Stimulated activated CD4-positive, alpha-beta T cell treated with anti-CD3 and anti-CD28 coated beads, Interleukin-12 subunit alpha, Interleukin-12 subunit beta, amount 100 ng/mL, for 4 hours (primary cell): ENCODE measurements around the gene RNASE2.
"Not testable (repeated sequence)": the region's sequence is repeated elsewhere in the genome, so short reads cannot be mapped to it uniquely, and the experiment has no call there.

ENCODE experiments used
- DNase-seq: peaks from one replicate; pipeline ENCODE4 v3.0.0-alpha.2; 2020

Gene RNASE2

GRCh38 chr14:20982646-20983369 is 27.5 kb downstream of the RNASE2 start:
- no peak for DNase-seq

DNA sequence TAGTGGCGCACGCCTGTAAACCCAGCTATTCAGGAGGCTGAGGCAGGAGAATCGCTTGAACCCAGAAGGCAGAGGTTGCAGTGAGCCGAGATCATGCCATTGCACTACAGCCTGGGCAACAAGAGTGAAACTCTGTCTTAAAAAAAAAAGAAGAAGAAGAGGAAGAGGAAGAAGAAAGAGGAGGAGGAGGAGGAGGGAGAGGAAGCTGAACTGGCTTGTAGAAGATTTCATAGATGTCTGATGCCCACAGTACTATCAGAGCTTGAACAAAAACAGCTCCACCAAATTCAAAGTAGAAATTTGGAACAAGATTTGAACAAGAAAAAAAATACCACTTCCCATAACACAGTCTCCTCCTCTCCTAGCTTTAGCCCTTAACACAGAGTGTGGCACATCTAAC is 30.4 kb downstream of the RNASE2 start:
- DNase-seq = not testable (repeated sequence)

DNA sequence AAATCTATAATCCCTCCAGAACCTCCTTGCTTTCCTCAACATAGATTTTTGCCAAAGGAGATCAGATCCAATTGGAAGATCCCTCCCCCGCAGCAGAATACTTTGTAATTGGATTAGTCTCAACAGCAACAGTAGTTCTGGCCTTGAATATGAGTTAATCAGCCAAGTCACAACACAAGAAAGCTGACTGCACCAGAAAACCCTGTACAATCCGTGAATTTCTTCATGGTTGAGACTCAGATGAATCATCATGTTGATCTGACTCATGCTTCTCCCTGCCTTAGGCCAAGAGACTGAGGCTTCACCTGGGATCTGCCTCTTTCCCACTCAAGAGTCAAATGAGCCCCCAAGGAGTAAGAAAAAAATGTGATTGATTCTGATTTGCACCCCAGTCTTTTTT is 31.5 kb downstream of the RNASE2 start:
- no peak for DNase-seq

GRCh38 chr14:20988717-20989470 is 33.6 kb downstream of the RNASE2 start:
- no peak for DNase-seq

DNA sequence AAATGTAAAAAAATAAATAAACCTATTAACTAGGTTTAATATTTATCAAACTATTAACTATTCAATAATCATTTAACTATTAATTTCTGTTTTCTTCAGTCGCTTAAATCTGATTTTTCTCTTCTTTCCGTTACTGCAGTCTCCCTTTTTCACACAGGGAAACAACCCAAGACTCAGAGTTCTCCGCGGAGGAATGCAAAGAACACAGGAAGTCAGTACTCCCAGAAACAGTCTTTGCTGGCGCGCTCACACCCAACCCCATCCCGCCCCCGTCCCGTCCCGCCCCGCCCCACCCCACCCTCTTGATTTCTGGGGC is 34.1 kb downstream of the RNASE2 start:
- no peak for DNase-seq

DNA sequence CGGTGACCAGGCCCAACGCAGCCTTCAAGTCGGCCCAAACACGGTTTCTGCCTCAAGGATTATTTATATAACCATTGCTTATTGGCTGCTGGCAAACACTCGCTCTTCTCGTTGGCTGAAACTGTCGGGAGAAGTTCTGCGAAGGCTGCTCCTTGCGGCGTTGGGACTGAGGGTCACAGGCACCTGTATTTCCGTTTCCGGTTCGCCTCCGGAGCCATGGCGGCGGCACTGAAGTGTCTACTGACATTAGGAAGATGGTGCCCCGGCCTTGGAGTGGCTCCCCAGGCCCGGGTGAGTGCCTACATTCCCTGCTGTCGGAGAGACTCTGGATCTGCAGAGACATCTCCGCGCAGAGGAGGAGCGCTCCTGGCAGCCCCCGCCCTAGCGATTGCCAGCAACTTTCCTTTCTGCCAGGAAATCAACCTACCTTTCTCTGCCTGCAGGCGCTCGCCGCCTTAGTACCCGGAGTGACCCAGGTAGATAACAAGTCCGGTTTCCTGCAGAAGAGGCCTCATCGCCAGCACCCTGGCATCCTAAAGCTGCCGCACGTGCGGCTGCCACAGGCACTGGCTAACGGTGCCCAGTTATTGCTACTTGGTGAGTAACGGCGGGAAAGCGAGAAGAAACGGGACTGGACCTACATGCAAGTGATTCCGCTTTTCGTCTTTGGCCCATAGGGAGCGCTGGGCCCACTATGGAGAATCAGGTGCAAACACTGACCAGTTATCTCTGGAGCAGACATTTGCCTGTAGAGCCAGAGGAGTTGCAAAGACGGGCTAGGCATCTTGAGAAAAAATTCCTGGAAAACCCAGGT is 34.7 kb downstream of the RNASE2 start, which contains the start of gene METTL17:
Gene METTL17 (plus strand): TSS at position 194 of the 814 bp plus-strand sequence. CDS start 23 bp downstream, at position 217.
- DNase-seq = peak; percentile 78

DNA sequence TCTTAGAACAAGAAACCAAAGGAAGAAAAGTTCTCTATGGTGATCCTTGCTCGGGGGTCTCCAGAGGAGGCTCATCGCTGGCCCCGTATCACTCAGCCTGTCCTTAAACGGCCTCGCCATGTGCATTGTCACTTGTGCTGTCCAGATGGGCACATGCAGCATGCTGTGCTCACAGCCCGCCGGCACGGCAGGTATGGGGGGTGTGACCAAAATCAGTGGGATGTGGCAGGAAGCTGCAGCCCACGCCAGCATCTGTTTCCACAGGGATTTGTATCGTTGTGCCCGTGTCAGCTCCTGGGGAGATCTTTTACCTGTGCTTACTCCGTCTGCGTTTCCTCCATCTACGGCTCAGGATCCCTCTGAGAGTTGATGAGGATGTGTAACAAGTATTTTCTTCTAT is 41.2 kb downstream of the RNASE2 start:
- DNase-seq = no peak

- DNase-seq = no peak
These were observed 41.8 kb downstream of the RNASE2 start for GRCh38 chr14:20997115-20997514.

GRCh38 chr14:20997564-20997963 is 42.3 kb downstream of the RNASE2 start:
- no peak for DNase-seq

GRCh38 chr14:20998139-20998538 is 42.9 kb downstream of the RNASE2 start:
- DNase-seq = no peak

GRCh38 chr14:20998674-20999366 is 43.5 kb downstream of the RNASE2 start, which contains the start of gene SLC39A2:
SLC39A2 (plus strand) TSS chr14:20999293; CDS start chr14:20999447, 154 bp downstream.
- DNase-seq = no peak

- DNase-seq = no peak
These were observed 44.3 kb downstream of the RNASE2 start for GRCh38 chr14:20999591-20999990.

- DNase-seq = no peak
These were observed 45.9 kb downstream of the RNASE2 start for GRCh38 chr14:21001218-21001617.

GRCh38 chr14:21003788-21004346 is 48.6 kb downstream of the RNASE2 start:
- DNase-seq = no peak
